Stimulated activated CD4-positive, alpha-beta T cell treated with anti-CD3 and anti-CD28 coated beads, Interleukin-15, amount 100 ng/mL, for 1 hour (primary cell): ENCODE results near the gene RPLP1.
A peak's percentile ranks its signal among the peaks of the same experiment; 100 is the strongest.

Experiments
- DNase-seq, 2 donors: peaks; one replicate each; pipeline ENCODE4 v3.0.0-alpha.2; 2020; ENCODE audit warnings: low read depth in 1 of 2, low spot score in 1 of 2

RPLP1 gene

GRCh38 chr15:69452692-69453521 lies at the start of gene RPLP1:
RPLP1 (plus strand) TSS chr15:69452818; CDS start chr15:69452949, 131 bp downstream.
- peak; percentile 93 to 94 for DNase-seq

GRCh38 chr15:69403594-69403993 lies 49.0 kb upstream of the RPLP1 start:
- no peak for DNase-seq

GRCh38 chr15:69405110-69405509 lies 47.5 kb upstream of the RPLP1 start:
- DNase-seq, result no peak

GRCh38 chr15:69407719-69408400 lies 44.8 kb upstream of the RPLP1 start:
- DNase-seq, result no peak

- no peak for DNase-seq
Observed at GRCh38 chr15:69408841-69409240, 43.8 kb upstream of the RPLP1 start.

GRCh38 chr15:69410248-69410874 lies 42.3 kb upstream of the RPLP1 start:
- no peak for DNase-seq

GRCh38 chr15:69412274-69412673 lies 40.3 kb upstream of the RPLP1 start:
- DNase-seq, result no peak

GRCh38 chr15:69412701-69413100 lies 39.9 kb upstream of the RPLP1 start:
- DNase-seq, result no peak

GRCh38 chr15:69413822-69414700 lies 38.6 kb upstream of the RPLP1 start, which contains the start of gene KIF23:
KIF23 (plus strand) TSS chr15:69414349; CDS start chr15:69414466, 117 bp downstream.
- peak; percentile 83 to 91 for DNase-seq

GRCh38 chr15:69414701-69415167 lies 37.9 kb upstream of the RPLP1 start:
- DNase-seq, result no peak

GRCh38 chr15:69415381-69415780 lies 37.2 kb upstream of the RPLP1 start:
- no peak for DNase-seq

- DNase-seq, result no peak
Observed at GRCh38 chr15:69417581-69417980, 35.0 kb upstream of the RPLP1 start.

- DNase-seq, result no peak
Observed at GRCh38 chr15:69421498-69421897, 31.1 kb upstream of the RPLP1 start.

- no peak for DNase-seq
Observed at GRCh38 chr15:69422336-69422895, 30.2 kb upstream of the RPLP1 start.

GRCh38 chr15:69424001-69424400 lies 28.6 kb upstream of the RPLP1 start:
- no peak for DNase-seq

GRCh38 chr15:69424748-69425413 lies 27.7 kb upstream of the RPLP1 start:
- no peak for DNase-seq

- DNase-seq, result no peak
Observed at GRCh38 chr15:69433831-69434230, 18.8 kb upstream of the RPLP1 start.

GRCh38 chr15:69434238-69434637 lies 18.4 kb upstream of the RPLP1 start:
- DNase-seq, result no peak

GRCh38 chr15:69434679-69435078 lies 17.9 kb upstream of the RPLP1 start:
- DNase-seq, result no peak

- no peak for DNase-seq
Observed at GRCh38 chr15:69435985-69436384, 16.6 kb upstream of the RPLP1 start.
